SKM-1 (cell line): Measurements from ENCODE around the gene WSCD2.

Source experiments
- DNase-seq: peaks from one replicate; lab custom pipeline; 2025; ENCODE audit not compliant: unreplicated experiment; lab: John Stamatoyannopoulos, UW

The WSCD2 gene

DNA sequence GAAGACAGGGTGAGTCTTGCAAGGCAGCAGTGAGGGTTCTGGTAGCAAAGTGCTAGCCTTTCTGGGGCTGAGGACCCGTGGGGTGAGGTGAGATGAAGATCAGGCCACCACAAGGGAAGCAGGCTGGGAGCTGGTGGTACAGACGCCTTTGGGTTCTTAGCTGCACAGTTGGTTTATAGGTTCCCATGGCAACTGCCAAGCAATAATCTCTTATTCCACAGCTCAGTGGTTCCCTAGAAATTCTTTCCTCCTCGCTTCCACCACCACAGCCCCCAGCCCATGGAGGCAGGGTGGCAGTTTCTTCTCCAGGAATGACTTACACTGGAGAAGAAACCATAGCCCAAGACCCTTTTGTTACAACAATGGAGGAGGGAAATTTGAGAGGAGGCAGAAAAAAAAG, 127.9 kb downstream of the WSCD2 start:
- DNase-seq = no peak

DNA sequence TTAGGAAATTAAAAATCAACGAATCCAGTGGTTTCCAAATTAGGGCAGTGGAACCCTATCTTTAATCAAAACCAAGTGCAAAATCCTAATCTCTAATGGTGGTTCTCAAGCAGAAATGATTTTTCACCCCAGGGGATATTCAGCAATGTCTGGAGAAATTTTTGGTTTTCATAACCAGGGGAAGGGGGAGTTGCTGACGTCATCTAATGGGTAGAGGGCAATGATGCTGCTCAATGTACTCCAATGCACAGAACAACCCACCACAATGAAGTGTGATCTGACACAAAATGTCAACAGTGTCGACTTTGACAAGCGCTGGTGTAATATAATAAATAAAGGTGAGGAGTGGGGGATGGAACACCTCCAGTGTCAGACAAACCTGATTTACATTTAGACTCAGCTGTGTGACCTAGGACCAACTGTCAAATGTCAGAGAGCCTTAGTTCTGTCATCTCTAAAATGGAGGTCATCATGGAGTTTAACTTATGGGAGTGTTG, 128.6 kb downstream of the WSCD2 start:
- DNase-seq = no peak

DNA sequence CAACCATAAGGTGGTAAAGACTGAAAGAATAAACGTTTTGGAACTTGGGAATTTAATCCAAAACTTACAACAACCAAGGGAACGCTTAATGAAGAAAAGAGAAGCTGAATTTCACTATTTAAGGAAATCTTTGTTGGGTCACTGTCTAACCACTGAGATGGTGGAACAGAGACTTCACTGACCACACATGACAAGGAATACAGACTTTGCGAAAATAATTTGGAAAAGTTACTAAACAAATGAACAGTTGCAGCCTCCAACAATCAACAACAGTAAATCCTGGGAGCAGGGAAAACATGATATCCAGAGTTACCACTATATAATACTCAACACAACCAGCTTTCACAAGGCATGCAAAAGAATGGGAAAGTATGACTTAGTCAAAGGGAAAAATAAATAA, 131.0 kb downstream of the WSCD2 start:
- DNase-seq = no peak

DNA sequence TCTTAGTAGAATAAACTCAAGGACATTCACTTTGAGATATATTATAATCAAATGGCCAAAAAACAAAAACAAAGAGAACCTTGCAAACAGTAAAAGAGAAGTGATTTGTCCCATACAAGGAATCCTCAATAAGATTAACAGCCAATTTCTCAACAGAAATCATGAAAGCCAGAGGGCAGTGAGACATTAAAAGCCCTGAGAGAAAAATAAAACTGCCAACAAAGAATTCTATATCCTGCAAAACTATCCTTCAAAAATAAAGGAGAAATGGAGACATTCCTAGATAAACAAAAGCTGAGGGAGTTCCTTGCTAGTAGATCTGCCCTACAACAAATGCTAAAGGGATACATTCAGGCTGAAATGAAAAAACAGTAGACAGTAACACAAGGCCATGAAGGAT, 131.9 kb downstream of the WSCD2 start:
- DNase-seq = no peak

DNA sequence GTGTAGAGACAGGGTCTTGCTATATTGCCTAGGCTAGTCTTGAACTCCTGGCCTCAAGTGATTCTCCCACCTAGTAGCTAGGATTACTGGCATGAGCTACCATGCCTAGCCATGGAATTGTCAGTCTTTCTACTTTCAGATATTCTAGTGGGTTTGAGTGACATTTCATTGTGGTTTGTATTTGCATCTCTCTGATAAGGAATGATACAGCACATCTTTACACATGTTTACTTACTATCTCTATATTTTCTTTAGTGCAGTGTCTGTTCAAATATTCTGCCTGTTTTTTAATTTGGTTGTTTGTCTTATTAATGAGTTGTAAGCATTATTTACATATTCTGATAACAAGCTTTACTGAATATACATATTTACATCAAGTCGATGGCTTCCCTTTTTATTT, 136.4 kb downstream of the WSCD2 start:
- DNase-seq = no peak

DNA sequence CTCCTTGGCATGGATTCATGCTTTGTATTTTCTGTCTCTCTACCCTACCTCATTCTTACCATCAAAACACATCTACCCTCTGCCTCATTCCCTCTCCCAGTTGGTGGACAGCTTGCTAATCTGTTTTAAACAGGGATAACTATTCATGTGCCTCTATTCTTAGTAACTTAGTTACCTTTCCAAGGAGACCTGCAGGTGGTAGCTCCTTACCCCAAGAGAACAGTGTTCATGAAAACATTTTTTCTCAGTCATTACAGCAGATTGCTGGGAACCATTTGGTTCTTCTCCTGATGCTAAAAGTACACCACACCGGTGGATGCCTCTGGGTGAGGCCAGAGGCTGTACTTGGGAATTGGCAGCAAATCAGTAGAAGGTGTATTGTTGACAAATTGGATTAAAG, 137.0 kb downstream of the WSCD2 start:
- no peak for DNase-seq

DNA sequence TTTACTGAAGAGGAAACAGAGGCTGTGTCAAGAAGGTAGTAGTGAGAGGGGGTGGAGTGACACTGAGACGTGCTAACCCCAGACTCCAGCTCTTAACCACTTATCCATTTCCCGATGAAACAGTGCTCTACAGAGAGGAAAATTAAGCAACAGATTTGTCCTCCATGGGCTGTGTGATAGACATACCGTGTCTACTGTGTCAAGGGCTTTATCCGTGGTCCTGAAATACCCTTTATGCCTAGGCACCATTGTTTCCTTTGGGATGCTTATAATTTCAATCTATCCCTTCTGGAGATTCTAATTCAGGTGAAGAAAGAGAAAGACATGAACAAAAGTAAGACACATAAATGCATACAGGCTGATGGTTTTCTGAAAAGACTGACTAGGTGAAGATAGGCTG, 138.4 kb downstream of the WSCD2 start:
- DNase-seq = no peak

DNA sequence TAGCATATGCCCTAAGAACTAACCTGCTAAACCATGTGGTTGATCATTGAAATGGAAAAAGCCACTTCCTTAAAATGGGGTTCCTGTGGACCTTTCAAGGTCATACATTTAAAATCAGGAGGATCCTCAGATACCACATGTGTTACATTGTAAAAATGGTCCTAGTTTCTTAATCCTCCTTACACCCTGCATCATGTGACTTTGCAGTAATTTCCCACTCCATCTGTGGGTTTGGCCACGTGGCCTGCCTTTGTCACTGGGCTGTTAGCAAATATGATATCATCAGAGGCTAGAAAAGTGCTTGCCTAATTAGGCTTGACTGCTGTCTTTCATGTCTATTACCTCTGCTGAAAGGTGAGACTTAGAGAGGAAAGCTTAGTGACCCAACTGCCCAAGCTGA, 139.3 kb downstream of the WSCD2 start:
- no peak for DNase-seq

DNA sequence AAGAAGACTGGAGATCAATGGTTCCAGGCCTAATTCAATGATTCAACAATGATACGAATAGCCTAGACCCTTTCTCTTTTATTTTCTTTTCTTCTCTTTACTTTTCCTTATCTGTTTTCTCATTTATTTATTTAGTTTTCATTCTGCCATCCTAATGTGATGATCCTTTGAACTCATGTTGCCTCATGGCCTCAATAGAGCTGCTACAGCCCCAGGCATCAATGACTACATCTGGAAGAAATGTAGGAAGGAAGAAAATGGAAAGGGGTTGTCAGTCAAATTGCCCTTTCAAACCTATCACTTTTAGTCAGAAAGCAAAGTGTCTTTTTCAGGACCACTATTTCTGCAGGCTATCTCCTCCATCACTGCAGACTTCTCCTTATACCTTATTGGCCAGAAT, 140.1 kb downstream of the WSCD2 start:
- no peak for DNase-seq

DNA sequence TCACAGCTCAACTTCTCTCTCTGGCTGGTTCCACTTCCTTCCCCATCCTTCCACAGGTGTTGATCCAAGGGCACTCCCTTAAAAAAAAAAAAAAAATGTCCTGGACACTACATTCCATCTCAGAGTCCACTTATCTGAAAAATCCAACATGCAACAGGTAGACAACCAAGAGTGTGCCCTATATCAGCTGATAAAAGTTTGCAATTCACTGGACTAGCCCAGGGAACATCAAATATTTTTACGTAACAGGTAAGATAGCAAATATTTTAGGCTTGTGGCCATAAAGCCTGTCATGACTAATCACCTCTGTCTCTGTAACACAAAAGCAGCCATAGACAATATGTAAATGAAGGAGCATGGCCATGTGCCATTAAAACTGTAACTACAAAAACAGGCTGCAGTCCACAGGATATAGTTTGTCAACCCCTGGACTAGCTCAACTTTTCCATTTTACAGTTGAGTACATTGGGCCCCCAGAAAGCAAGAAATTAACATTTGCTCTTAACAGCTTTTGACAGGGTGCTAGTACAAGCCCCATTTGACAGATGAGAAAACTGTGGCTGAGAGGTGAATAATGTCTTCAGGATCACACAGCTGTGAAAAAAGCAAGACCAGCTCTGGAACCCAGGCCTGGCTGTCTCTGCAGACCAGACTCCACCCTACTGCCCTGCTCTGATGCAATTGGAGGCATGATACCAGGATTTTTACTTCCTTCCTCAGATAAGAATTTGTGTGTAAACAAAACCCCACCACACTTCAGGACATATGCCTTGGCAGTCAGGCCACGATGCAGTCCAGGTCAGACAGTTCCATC, 141.2 kb downstream of the WSCD2 start:
- DNase-seq = no peak

DNA sequence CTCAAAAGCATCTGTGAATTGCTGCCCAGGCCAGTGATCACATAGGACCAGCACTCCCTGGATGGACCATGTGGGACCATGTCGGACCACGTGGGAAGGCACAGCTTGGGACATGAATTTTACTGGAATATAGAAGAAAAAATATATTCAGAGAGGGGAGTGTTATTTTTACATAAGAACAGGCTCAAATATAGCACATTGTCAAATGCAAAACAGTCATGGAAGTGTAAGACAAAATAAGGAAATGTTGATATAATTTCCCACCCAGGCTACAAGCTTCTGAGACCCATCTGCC, 141.7 kb downstream of the WSCD2 start:
- no peak for DNase-seq

DNA sequence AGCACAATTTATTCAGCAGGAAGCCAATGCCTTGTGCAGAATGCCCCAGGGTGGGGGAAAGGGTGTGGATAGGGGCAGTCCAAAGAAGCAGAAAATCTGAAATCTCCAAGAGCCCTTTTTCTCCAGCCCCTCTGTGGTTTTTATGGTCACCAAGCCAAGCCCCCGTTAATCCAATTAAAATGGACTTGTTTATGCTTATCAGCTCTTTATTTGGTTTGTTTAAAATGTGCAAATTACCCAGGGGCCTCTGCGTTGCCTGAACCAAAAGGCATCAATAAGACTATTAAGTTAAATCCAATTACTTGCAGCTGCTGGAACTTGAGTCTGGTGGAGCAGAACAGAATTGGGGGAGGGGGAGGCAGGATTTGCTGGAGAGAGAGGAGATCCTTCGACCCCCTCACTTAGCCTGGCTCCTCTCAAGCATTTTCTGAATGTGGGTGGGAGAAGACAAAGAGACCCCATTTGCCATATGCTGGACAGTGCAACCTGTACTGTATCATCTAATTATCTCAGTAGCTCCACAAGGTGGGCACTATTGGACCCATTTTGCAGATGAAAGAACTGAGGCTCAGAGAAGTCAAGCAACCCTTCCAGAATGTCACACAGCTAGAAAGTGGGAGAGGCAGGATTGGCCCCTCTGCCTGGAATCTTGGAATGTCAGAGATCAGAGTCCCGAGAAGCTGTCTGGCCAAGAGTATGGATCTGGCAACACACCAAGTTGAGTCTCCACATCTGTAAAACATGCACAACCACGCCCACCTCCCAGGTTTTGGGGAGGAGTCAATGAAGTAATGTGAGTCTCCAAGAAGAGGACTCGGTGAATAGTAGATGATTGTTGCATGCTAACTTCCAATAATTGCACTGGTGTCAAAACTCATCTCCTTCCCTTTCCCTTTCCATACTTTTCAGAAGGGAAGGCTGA, 143.1 kb downstream of the WSCD2 start:
- no peak for DNase-seq

DNA sequence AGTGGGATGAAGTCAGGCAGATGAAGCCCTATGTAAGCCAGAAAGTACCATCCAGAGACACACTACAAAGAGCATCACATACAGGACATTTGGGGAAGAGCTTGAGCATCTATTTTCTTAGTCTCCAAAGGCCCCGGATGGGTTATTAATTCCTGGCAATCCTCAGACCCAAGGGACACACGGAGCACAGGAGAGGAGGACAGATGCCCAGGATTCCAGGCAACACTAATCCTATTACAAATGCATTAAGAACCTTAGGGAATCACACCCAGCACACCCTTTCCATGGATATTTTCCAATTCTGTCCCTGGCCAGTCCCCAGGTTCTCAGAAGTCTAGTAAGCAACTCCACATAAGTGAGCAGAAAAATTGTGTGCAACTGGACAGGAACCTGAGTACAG, 144.1 kb downstream of the WSCD2 start:
- no peak for DNase-seq

DNA sequence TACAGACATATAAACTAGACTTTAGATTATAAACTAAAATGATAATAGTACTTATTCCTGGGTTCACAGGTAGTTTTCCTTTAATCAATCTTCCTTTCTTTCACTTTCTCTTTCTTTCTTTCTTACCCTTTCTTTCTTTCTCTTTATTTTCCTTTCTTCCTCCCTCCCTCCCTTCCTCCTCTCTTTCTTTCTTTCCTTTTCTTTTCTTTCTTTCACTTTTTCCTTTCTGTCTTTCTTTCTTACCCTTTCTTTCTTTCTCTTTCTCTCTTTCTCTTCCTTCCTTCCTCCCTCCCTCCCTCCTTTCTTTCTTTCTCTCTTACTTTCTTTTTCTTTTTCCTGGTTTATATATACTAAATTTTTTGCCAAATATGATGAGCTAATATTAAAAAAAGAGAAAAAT, 148.5 kb downstream of the WSCD2 start:
- no peak for DNase-seq

DNA sequence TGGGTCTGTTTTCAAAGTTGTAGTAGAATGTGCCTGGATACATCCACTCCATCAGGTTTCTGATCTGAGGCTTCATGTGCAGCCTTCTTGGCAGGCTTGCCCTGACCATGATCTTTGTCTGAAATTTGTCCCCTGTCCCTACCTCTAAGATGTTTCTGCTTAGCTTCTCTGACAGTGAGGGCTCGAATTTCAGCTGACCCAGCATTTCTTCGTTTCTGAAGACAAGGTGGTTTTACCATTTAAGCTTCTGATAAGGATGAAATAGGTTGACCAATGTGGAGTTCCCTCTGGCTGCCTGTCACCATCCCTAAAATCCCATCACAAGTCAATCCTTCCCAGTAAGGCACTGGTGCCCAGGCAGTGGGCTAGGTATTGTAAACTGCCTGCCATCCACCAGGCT, 153.1 kb downstream of the WSCD2 start:
- DNase-seq = no peak

DNA sequence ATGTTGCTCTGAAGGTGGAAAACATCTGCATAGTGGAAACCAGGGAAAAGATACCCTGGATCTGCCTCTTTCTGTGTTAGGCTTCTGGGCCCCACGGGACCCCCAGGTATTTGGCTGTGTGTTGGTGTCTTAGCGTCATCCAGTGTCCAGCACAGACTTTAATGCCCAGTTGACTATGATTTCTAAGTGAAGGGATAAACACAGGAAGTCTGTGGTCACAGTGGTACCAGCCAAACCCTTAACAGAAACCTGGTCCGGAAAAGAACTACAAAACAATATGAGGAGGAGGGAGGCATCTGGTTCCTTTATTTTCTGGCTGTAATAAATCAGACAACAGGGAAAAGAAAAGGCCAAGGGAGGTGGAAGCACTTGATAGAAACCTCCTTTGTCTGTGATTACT, 153.6 kb downstream of the WSCD2 start:
- no peak for DNase-seq

DNA sequence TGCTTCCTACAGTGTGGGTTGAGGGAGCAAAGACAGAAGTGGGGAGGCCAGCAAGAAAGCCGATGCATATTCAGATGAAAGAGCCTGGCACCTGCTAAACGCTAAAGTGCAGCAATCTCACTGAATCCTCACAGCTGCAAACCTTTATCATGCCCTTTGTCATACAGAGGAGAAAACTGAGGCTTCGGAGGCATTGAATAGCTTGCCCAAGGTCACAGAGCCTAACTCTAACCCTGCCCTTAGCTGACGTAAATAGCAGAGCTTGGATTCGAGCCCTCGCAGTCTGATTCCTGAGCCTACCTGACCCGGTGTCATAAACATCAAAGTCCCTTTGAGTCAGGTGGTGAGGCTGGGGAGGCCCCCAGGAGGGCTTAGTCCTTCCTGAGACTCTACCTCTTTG, 155.1 kb downstream of the WSCD2 start:
- DNase-seq = no peak

DNA sequence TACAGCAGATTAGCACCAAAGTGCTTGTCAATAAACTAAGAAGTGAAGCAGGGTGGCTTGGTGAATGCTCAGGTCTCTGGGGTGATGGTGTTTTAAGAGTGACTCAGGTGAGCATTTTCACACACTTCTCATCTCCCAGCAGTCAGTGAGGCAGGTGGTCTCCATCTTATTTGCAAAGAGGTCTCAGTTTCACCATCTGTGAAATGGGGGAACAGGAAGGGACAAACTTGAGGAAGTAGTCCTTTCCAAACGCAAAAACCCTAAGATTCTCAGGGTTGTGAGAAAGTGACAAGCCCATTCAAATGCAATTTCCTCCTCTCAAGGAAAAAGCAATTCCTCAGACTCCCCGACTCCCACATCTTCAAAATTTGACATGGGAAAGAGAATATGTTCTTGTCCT, 155.9 kb downstream of the WSCD2 start:
- DNase-seq = no peak

DNA sequence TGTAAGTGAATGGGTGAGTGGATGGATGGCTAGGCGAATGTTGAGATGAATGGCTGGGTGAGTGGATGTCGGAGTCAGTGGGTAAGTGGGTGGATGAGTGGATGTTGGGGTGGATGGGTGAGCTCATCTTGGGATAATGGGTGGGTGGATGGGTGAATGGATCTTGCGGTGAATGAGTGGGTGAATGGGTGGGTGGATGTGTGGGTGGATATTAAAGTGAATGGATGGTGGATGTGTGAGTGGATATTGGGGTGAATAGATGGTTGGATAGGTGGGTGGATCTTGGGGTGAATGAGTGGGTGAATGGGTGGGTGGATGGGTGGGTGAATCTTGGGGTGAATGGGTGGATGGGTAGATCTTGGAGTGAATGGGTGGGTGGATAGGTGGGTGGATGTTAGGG, 158.1 kb downstream of the WSCD2 start:
- no peak for DNase-seq

DNA sequence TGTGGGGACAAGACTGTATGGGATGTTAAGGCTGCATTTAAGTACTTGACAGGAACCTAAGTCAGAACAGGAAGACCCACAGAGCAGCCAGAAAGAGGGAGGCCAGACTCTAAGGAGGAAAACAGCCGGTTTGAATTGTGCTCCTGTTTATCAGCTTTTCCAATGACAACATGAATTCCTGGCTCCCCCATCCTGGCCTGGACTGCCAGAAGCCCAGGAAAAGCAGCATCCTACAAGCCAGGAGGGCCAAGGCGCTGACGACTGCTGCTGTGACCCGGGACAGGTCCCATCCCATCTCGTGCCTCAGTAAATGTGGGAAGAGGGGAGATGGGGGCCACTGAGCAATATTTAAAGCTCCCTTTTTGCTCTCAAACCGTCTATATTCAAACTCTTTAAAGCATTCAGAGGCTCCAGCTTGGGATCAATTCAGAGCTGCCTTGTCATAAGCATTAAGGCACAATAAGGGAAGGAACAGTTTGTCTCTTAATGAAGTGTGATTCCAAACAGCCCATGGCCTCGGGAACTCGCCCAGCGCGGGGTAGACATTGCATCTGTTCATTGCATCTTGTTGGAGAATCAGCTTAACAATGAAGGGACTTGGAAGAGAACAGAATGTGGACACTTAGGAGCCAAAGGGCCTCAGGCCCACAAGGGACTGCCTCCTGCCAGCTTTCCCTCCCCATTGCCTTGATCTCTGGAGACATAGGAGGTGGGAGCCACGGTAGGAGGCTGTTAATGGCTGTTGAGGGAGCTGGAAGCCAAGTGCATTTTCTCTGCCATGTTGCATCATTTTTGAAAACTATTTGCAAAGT, 160.5 kb downstream of the WSCD2 start:
- no peak for DNase-seq

DNA sequence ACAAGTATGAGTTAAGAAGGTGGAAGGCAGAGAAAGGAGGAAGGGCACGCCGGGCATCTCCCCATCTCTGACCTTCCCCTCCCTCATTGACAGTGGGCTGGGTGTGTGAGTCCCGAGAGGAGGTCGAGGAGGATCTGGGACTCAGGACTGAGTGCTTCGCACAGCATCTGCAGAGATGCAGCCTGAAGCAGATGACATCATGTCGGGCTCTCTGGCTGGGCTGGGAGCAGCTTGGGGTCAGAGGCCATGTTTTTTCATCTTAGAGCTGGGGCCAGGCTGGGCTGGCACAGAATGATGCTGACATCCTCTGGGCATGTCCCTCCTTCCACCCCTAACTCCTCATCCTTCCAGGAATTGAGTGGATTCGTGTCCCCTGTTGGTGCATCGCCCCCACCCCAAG, 166.6 kb downstream of the WSCD2 start:
- no peak for DNase-seq

DNA sequence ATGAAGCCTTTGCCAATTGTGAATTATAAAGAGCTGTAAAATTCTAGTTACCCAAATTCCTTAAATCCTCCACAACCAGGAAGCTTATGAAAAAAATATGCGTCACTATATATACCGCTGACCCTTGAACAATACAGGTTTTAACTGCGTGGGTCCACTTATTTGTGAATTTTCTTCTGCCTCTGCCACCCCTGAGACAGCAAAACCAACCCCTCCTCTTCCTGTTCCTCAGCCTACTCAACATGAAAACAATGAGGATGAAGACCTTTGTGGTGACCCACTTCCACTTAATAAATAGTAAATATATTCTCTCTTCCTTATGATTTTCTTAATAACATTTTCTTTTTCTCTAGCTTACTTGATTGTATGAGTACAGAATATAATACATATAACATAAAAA, 167.9 kb downstream of the WSCD2 start:
- DNase-seq = no peak
